Endothelial cell of umbilical vein (primary cell): ENCODE results near the gene KRT3. TPM values are rescaled to one million over a fixed set of nuclear protein-coding genes. Genes with fewer than 3 reads are reported as not detected.

Experiments used
- BruUV-seq: library from RNA; stranded (reverse); fragments of 400-500 nt; replicated peaks from 2 replicates; lab custom pipeline; 2021; lab: Mats Ljungman, UMichigan
- CTCF ChIA-PET: fragments of 300-600, 350-600 bp; sonication (Branson Sonifier 250); formaldehyde crosslinking; loops from one replicate; lab custom pipeline; 2021; ENCODE audit warnings: antibody characterized with exemption, inconsistent platforms; lab: Charles Lee
- POLR2A ChIA-PET: fragments of 300-600, 350-600 bp; sonication (Branson Sonifier 250); formaldehyde crosslinking; loops from one replicate; lab custom pipeline; 2021; ENCODE audit warnings: antibody characterized with exemption, inconsistent platforms; lab: Charles Lee
- DNase-seq: peaks from one replicate; pipeline ENCODE4 v3.0.0-alpha.2; 2011; ENCODE audit warnings: low read depth, low spot score
- FAIRE-seq: peaks from 2 replicates; lab custom pipeline; 2011; peaks lifted over from hg19 to GRCh38; lab: Jason Lieb, UNC
- H2AFZ ChIP-seq: 2 replicates; pipeline ENCODE4 v1.6.0; 2012; ENCODE audit warnings: low read depth, low read length, control low read depth, inconsistent platforms
- H3K27ac ChIP-seq: 2 replicates; pipeline ENCODE4 v1.5.1; 2011; ENCODE audit warnings: low read depth, mild to moderate bottlenecking, control low read depth, low read length, moderate library complexity; ENCODE audit not compliant: insufficient read depth
- H3K27me3 ChIP-seq, 2 experiments: 2 replicates each; pipeline versions ENCODE4 v1.6.0 to v1.6.1; 2011; ENCODE audit warnings: low read length in 2 of 2, mixed read lengths in 1 of 2; ENCODE audit not compliant: control insufficient read depth in 2 of 2, insufficient read depth in 2 of 2
- H3K36me3 ChIP-seq, 2 experiments: 2 replicates in 1 of 2; 3 replicates in 1 of 2; pipeline ENCODE4 v1.5.1; 2011; ENCODE audit warnings: low read length in 2 of 2, mild to moderate bottlenecking in 1 of 2, moderate library complexity in 1 of 2; ENCODE audit not compliant: control insufficient read depth in 2 of 2, insufficient read depth in 2 of 2; ENCODE audit errors: extremely low read depth in 1 of 2
- H3K4me1 ChIP-seq: 3 replicates; pipeline ENCODE4 v1.5.1; 2011; ENCODE audit warnings: mild to moderate bottlenecking, low read length; ENCODE audit not compliant: control insufficient read depth, insufficient read depth; ENCODE audit errors: extremely low read depth
- H3K4me2 ChIP-seq: 2 replicates; pipeline ENCODE4 v1.6.1; 2011; ENCODE audit warnings: low read length, control low read depth, mixed read lengths; ENCODE audit not compliant: insufficient read depth
- H3K4me3 ChIP-seq, 3 experiments: fragments of 200-600 bp in 1 of 3; sonication (generic), shearing (Covaris generic) in 1 of 3; replicated peaks in 1 of 3; 2 replicates each; pipeline ENCODE4 v1.5.1; 2011 to 2016; ENCODE audit warnings: control low read depth in 3 of 3, low read length in 3 of 3, mild to moderate bottlenecking in 2 of 3, inconsistent platforms in 1 of 3, low read depth in 1 of 3, moderate library complexity in 1 of 3; ENCODE audit not compliant: insufficient read depth in 1 of 3
- H3K79me2 ChIP-seq: 2 replicates; pipeline ENCODE4 v1.6.0; 2012; ENCODE audit warnings: low read length, inconsistent platforms; ENCODE audit not compliant: control insufficient read depth, insufficient read depth
- H3K9ac ChIP-seq: replicated peaks from 2 replicates; pipeline ENCODE3; 2011; ENCODE audit warnings: low read length, control low read depth; ENCODE audit not compliant: insufficient read depth; ENCODE audit errors: extremely low read depth
- H3K9me1 ChIP-seq: replicated peaks from 3 replicates; pipeline ENCODE4 v1.6.0; 2011; ENCODE audit warnings: mild to moderate bottlenecking, low read length; ENCODE audit not compliant: control insufficient read depth, insufficient read depth; ENCODE audit errors: extremely low read depth
- H3K9me3 ChIP-seq: replicated peaks from 2 replicates; pipeline ENCODE4 v1.5.1; 2012; ENCODE audit warnings: low read length, inconsistent platforms; ENCODE audit not compliant: control insufficient read depth, insufficient read depth
- H4K20me1 ChIP-seq: replicated peaks from 2 replicates; pipeline ENCODE3; 2011; ENCODE audit warnings: mild to moderate bottlenecking, low read length; ENCODE audit not compliant: control insufficient read depth, insufficient read depth; ENCODE audit errors: extremely low read depth
- CTCF ChIP-seq, 2 donors: IDR thresholded peaks; 1 replicate in 1 of 2; 2 replicates in 1 of 2; pipeline ENCODE4 v1.5.1; 2011; ENCODE audit warnings: low read length in 2 of 2, mild to moderate bottlenecking in 2 of 2, moderate library complexity in 2 of 2, control low read depth in 1 of 2, inconsistent platforms in 1 of 2, low read depth in 1 of 2; ENCODE audit not compliant: insufficient read depth in 1 of 2; ENCODE audit errors: extremely low read depth in 1 of 2
- EZH2 ChIP-seq: IDR thresholded peaks from 2 replicates; pipeline ENCODE4 v1.6.1; 2012; ENCODE audit warnings: borderline replicate concordance, low read depth, mild to moderate bottlenecking, moderate library complexity, low read length, inconsistent platforms; ENCODE audit not compliant: severe bottlenecking
- FOS ChIP-seq: IDR thresholded peaks from 2 replicates; pipeline ENCODE4 v1.6.1; 2011; ENCODE audit warnings: mild to moderate bottlenecking, low read length, moderate library complexity, borderline replicate concordance; ENCODE audit not compliant: insufficient read depth
- GATA2 ChIP-seq: IDR thresholded peaks from 2 replicates; pipeline ENCODE4 v1.7.0; 2011; ENCODE audit warnings: low read depth, mild to moderate bottlenecking, moderate library complexity, mixed read lengths, low read length; ENCODE audit not compliant: insufficient read length, insufficient read depth
- JUN ChIP-seq: IDR thresholded peaks from 2 replicates; pipeline ENCODE4 v1.6.1; 2011; ENCODE audit warnings: borderline replicate concordance, low read depth; ENCODE audit not compliant: insufficient read length, insufficient read depth
- MAX ChIP-seq: IDR thresholded peaks from 2 replicates; pipeline ENCODE4 v1.6.1; 2011; ENCODE audit not compliant: insufficient read depth, insufficient read length
- MYC ChIP-seq: IDR thresholded peaks from one replicate; pipeline ENCODE4 v1.6.1; 2011; ENCODE audit warnings: mild to moderate bottlenecking, low read depth, low read length
- POLR2A ChIP-seq: IDR thresholded peaks from 2 replicates; pipeline ENCODE4 v1.6.1; 2012; ENCODE audit warnings: low read depth, mild to moderate bottlenecking, control low read depth, low read length
- POLR2AphosphoS5 ChIP-seq: IDR thresholded peaks from 2 replicates; pipeline ENCODE4 v1.6.1; 2012; ENCODE audit warnings: low read depth, mild to moderate bottlenecking, control low read depth, low read length, moderate library complexity; ENCODE audit not compliant: insufficient read depth
- dilution Hi-C: fragments of 300-500 bp; cut with MboI; formaldehyde crosslinking; loops from one replicate; pipeline ENCODE4 v1.15.0; 2019; ENCODE audit warnings: low sequenced_read_pairs; ENCODE audit not compliant: extremely low pct_ligation_motif_present
- intact Hi-C: fragments of 100-400 bp; cut with micrococcal nuclease; formaldehyde crosslinking; loops from one replicate; pipeline ENCODE4 v1.10.0; 2022
- polyA plus RNA-seq, 4 experiments: library from polyadenylated mRNA; depleted of rRNA in 3 of 4; stranded (reverse) in 3 of 4; unstranded in 1 of 4; fragments of >200 nt; gene quantifications; 2 replicates each; pipeline versions ENCODE4 v1.2.1 to v1.2.3, GENCODE V29; 2011 to 2012; ENCODE audit warnings: missing spikeins in 1 of 4
- total RNA-seq: library from RNA; stranded (reverse); gene quantifications from 2 replicates; pipeline ENCODE4 v1.2.3, GENCODE V29; 2021

KRT3 gene
- total and polyA plus RNA-seq, 2 donors (not counting 3 experiments of a cell fraction or from before 2014, with no cell fraction given), result not detected

GRCh38 chr12:52829986-52830770, 34.3 kb upstream of the KRT3 start:
- peaks cover 2 to 3% of the 10 kb centered on the region in 2 experiments for H3K27me3 ChIP-seq
- H2AFZ ChIP-seq, result no peak overlapping the region
- H3K9me1 ChIP-seq, result no peaks in the 10 kb centered on the region
- no peak overlapping the region for H3K27ac ChIP-seq
- POLR2A ChIA-PET, result no interaction called here
- CTCF ChIA-PET, result no interaction called here
- no peaks in the 10 kb centered on the region for H3K4me1 ChIP-seq
- H3K9me3 ChIP-seq, result no peaks in the 10 kb centered on the region
- H3K4me2 ChIP-seq, result no peak overlapping the region
- no peak overlapping the region for H3K9ac ChIP-seq
- H3K36me3 ChIP-seq, result no peaks in the 10 kb centered on the region
- DNase-seq (no peak), FAIRE-seq (no peak)
- TF ChIP-seq POLR2AphosphoS5 (no peak), CTCF (IDR thresholded peaks at IDR 0.05; ENCODE audit: extremely low read depth in 1 of 2, insufficient read depth in 1 of 2, low read depth in 1 of 2, low read length in 2 of 2) (no peak), JUN (no peak), POLR2A (no peak), GATA2 (no peak), MYC (no peak), EZH2 (no peak), FOS (no peak), MAX (no peak)
- H3K4me3 ChIP-seq, result no peak overlapping the region
- H4K20me1 ChIP-seq, result no peaks in the 10 kb centered on the region
- intact Hi-C loops (no loop called here), dilution Hi-C loops (no loop called here)
- BruUV-seq, result no TSS peak
- no peaks in the 10 kb centered on the region for H3K79me2 ChIP-seq
